Suprapubic skin (tissue), 3 donors: ENCODE results near the gene MS4A6A.
"Not testable (repeated sequence)": the region's sequence is repeated elsewhere in the genome, so short reads cannot be mapped to it uniquely, and the experiment has no call there.

Experiments
- POLR2AphosphoS5 ChIP-seq, 3 donors: sonication (generic); formaldehyde crosslinking; IDR thresholded peaks; one replicate each; pipeline ENCODE4 v1.6.1; 2017; ENCODE audit warnings: antibody characterized with exemption in 3 of 3
- TF ChIP-seq, protein P1 (sequence below), 2 donors: fragments of 200-600 bp in 1 of 2; fragments of 450-650 bp in 1 of 2; sonication (generic) in 1 of 2; IDR thresholded peaks; one replicate each; pipeline ENCODE4 v1.5.1; 2016 to 2019; ENCODE audit warnings: antibody characterized with exemption in 2 of 2, mild to moderate bottlenecking in 1 of 2, moderate library complexity in 1 of 2

DNA sequence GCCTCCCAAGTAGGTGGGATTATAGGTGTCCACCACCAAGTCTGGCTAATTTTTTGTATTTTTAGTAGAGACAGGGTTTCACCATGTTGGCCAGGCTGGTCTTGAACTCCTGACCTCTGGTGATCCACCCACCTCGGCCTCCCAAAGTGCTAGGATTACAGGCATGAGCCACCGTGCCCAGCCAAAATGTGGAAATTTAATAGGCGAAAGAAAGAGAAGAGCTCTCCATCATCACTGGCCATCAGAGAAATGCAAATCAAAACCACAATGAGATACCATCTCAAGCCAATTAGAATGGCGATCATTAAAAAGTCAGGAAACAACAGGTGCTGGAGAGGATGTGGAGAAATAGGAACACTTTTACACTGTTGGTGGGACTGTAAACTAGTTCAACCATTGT is 54.0 kb downstream of the MS4A6A start:
- TF ChIP-seq, protein P1, sequence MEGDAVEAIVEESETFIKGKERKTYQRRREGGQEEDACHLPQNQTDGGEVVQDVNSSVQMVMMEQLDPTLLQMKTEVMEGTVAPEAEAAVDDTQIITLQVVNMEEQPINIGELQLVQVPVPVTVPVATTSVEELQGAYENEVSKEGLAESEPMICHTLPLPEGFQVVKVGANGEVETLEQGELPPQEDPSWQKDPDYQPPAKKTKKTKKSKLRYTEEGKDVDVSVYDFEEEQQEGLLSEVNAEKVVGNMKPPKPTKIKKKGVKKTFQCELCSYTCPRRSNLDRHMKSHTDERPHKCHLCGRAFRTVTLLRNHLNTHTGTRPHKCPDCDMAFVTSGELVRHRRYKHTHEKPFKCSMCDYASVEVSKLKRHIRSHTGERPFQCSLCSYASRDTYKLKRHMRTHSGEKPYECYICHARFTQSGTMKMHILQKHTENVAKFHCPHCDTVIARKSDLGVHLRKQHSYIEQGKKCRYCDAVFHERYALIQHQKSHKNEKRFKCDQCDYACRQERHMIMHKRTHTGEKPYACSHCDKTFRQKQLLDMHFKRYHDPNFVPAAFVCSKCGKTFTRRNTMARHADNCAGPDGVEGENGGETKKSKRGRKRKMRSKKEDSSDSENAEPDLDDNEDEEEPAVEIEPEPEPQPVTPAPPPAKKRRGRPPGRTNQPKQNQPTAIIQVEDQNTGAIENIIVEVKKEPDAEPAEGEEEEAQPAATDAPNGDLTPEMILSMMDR (IDR thresholded peaks at IDR 0.05): not testable (repeated sequence)
- TF ChIP-seq POLR2AphosphoS5 (IDR thresholded peaks at IDR 0.05): not testable (repeated sequence)
